ENCODE data around the gene PLD1. TPM values are rescaled to one million over a fixed set of nuclear protein-coding genes. Genes with fewer than 3 reads are reported as not detected.

PLD1 gene
- total RNA-seq, 1 experiment from 2014 or later: 5.3 TPM

DNA sequence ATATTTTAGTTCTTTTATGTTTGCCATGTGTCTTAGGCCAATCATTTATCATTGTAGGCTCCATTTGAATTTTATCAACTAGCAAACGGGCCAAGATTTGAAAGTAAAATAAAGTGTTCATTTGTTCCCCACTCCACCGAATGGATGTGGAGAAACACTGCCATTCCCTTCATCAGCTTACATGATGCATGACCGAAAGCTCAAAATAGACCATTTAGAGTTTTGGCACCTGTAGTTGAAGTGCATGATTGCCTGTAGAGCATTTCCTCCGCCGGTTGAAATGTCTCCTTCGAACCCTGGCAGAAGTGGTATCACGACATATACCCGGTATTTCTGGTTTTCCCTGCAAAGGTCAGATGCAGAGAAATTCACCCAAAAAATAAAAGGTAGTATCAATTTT, 165.6 kb downstream of the PLD1 start:
- no peak overlapping the region for H3K4me3 Mint-ChIP-seq (ENCODE audit: unreplicated experiment)
- H3K9me3 Mint-ChIP-seq (ENCODE audit: unreplicated experiment): no peaks in the 10 kb centered on the region
- H3K27me3 Mint-ChIP-seq (ENCODE audit: insufficient read depth, unreplicated experiment): no peaks in the 10 kb centered on the region
- CTCF ChIA-PET: interaction anchor here (1.1 to 3.0 kb wide), 2 partner anchors 128 to 185 kb away, joined by 7 to 26 read pairs; no protein-coding TSS in a partner anchor
- H3K36me3 Mint-ChIP-seq (ENCODE audit: insufficient read depth, unreplicated experiment): no peaks in the 10 kb centered on the region
- Histone ChIP-seq H3K27me3 (replicated peaks; ENCODE audit: control insufficient read depth, insufficient read depth, low read length) (no peaks in the 10 kb centered on the region), H3K4me1 (no peaks in the 10 kb centered on the region; the same call in 1 of the 2 replicates), H3K4me3 (ENCODE audit: low read depth, low read length) (no peak overlapping the region), H3K9me3 (no peaks in the 10 kb centered on the region), H3K36me3 (ENCODE audit: control insufficient read depth, insufficient read depth, low read length) (no peaks in the 10 kb centered on the region)
- no peaks in the 10 kb centered on the region for H3K4me1 Mint-ChIP-seq (ENCODE audit: low read depth, unreplicated experiment)
- intact Hi-C loops (cut with micrococcal nuclease; ENCODE audit: unreplicated experiment): loop anchor here (5.0 to 10.0 kb wide), 2 partner anchors 680 to 698 kb away; no protein-coding TSS in a partner anchor
- H3K27ac Mint-ChIP-seq (ENCODE audit: unreplicated experiment): no peak overlapping the region
- DNase-seq: no peak
- BruUV-seq (replicated peaks): no TSS peak
- POLR2A ChIA-PET: no interaction called here
- TF ChIP-seq, protein P1, sequence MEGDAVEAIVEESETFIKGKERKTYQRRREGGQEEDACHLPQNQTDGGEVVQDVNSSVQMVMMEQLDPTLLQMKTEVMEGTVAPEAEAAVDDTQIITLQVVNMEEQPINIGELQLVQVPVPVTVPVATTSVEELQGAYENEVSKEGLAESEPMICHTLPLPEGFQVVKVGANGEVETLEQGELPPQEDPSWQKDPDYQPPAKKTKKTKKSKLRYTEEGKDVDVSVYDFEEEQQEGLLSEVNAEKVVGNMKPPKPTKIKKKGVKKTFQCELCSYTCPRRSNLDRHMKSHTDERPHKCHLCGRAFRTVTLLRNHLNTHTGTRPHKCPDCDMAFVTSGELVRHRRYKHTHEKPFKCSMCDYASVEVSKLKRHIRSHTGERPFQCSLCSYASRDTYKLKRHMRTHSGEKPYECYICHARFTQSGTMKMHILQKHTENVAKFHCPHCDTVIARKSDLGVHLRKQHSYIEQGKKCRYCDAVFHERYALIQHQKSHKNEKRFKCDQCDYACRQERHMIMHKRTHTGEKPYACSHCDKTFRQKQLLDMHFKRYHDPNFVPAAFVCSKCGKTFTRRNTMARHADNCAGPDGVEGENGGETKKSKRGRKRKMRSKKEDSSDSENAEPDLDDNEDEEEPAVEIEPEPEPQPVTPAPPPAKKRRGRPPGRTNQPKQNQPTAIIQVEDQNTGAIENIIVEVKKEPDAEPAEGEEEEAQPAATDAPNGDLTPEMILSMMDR (IDR thresholded peaks at IDR 0.05; ENCODE audit: insufficient read depth in 1 of 2, low read depth in 1 of 2, low read length in 1 of 2, severe bottlenecking in 1 of 2, unreplicated experiment in 1 of 2): no peak

DNA sequence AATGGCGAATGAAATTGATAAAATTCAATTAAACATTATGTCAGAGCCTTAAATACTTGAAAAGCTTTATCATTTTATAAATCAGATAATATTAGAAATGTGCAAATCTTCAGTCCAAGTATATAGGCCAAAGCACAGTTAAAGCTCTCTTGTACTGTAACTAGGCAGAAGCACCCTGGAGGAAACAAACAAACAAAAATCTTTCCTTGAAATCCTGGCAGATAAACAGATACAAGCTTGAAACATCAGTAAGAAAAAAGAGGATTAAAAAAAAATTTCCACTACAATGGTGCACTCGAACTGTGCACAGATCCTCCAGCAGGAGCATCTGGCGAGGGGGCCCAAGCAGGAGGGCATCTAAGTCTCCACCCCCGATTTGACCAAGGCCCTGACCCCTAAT, 166.6 kb downstream of the PLD1 start:
- Mint-ChIP-seq H3K27ac (ENCODE audit: unreplicated experiment) (no peak overlapping the region), H3K9me3 (ENCODE audit: unreplicated experiment) (no peaks in the 10 kb centered on the region), H3K36me3 (ENCODE audit: insufficient read depth, unreplicated experiment) (no peaks in the 10 kb centered on the region), H3K4me3 (ENCODE audit: unreplicated experiment) (no peak overlapping the region), H3K4me1 (ENCODE audit: low read depth, unreplicated experiment) (no peaks in the 10 kb centered on the region), H3K27me3 (ENCODE audit: insufficient read depth, unreplicated experiment) (no peaks in the 10 kb centered on the region)
- ChIA-PET CTCF (interaction anchor here (3.0 kb wide), 1 partner anchor 129 kb away, joined by 26 read pairs; no protein-coding TSS in a partner anchor), POLR2A (no interaction called here)
- Histone ChIP-seq H3K4me1 (no peaks in the 10 kb centered on the region; the same call in 1 of the 2 replicates), H3K36me3 (ENCODE audit: control insufficient read depth, insufficient read depth, low read length) (no peaks in the 10 kb centered on the region), H3K4me3 (ENCODE audit: low read depth, low read length) (no peak overlapping the region), H3K9me3 (no peaks in the 10 kb centered on the region), H3K27me3 (replicated peaks; ENCODE audit: control insufficient read depth, insufficient read depth, low read length) (no peaks in the 10 kb centered on the region)
- no TSS peak for BruUV-seq (replicated peaks)
- TF ChIP-seq, protein P1 (IDR thresholded peaks at IDR 0.05; ENCODE audit: insufficient read depth in 1 of 2, low read depth in 1 of 2, low read length in 1 of 2, severe bottlenecking in 1 of 2, unreplicated experiment in 1 of 2): no peak
- intact Hi-C loops (cut with micrococcal nuclease; ENCODE audit: unreplicated experiment): loop anchor here (10.0 kb wide), 1 partner anchor 679 kb away; no protein-coding TSS in a partner anchor
- no peak for DNase-seq

DNA sequence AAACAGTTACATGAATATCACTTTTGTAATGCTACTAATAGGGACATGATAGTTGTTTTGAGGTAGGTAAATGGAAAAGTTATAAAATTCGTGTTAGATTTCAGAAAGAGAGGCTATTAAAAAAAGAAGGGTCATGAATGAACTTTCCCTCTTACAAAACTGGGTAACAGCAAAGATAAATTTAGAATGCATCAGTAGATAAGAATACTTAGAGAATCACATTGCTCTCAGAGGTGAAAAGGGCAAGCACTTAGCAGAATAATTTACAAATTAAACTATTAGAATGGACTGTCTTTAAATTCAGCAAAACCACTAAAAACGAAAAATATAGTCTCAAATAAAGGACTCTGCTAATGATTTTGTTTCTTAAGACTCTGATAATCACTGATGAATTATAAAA, 167.2 kb downstream of the PLD1 start:
- TF ChIP-seq, protein P1 (IDR thresholded peaks at IDR 0.05; ENCODE audit: insufficient read depth in 1 of 2, low read depth in 1 of 2, low read length in 1 of 2, severe bottlenecking in 1 of 2, unreplicated experiment in 1 of 2): no peak
- Mint-ChIP-seq H3K9me3 (ENCODE audit: unreplicated experiment) (no peaks in the 10 kb centered on the region), H3K36me3 (ENCODE audit: insufficient read depth, unreplicated experiment) (no peaks in the 10 kb centered on the region), H3K4me1 (ENCODE audit: low read depth, unreplicated experiment) (no peaks in the 10 kb centered on the region), H3K4me3 (ENCODE audit: unreplicated experiment) (no peak overlapping the region), H3K27ac (ENCODE audit: unreplicated experiment) (no peak overlapping the region), H3K27me3 (ENCODE audit: insufficient read depth, unreplicated experiment) (no peaks in the 10 kb centered on the region)
- CTCF ChIA-PET: interaction anchor here (3.0 kb wide), 1 partner anchor 129 kb away, joined by 26 read pairs; no protein-coding TSS in a partner anchor
- POLR2A ChIA-PET: no interaction called here
- BruUV-seq (replicated peaks): no TSS peak
- DNase-seq: no peak
- intact Hi-C loops (cut with micrococcal nuclease; ENCODE audit: unreplicated experiment): loop anchor here (10.0 kb wide), 1 partner anchor 678 kb away; no protein-coding TSS in a partner anchor
- Histone ChIP-seq H3K4me3 (ENCODE audit: low read depth, low read length) (no peak overlapping the region), H3K27me3 (replicated peaks; ENCODE audit: control insufficient read depth, insufficient read depth, low read length) (no peaks in the 10 kb centered on the region), H3K36me3 (ENCODE audit: control insufficient read depth, insufficient read depth, low read length) (no peaks in the 10 kb centered on the region), H3K9me3 (no peaks in the 10 kb centered on the region), H3K4me1 (no peaks in the 10 kb centered on the region; the same call in 1 of the 2 replicates)

All from Caco-2 (cell line).